ENCODE results near the gene KRTAP9-1.
"Not testable (repeated sequence)": the region's sequence is repeated elsewhere in the genome, so short reads cannot be mapped to it uniquely, and the experiment has no call there.

KRTAP9-1 gene, protein sequence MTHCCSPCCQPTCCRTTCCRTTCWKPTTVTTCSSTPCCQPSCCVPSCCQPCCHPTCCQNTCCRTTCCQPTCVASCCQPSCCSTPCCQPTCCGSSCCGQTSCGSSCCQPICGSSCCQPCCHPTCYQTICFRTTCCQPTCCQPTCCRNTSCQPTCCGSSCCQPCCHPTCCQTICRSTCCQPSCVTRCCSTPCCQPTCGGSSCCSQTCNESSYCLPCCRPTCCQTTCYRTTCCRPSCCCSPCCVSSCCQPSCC

DNA sequence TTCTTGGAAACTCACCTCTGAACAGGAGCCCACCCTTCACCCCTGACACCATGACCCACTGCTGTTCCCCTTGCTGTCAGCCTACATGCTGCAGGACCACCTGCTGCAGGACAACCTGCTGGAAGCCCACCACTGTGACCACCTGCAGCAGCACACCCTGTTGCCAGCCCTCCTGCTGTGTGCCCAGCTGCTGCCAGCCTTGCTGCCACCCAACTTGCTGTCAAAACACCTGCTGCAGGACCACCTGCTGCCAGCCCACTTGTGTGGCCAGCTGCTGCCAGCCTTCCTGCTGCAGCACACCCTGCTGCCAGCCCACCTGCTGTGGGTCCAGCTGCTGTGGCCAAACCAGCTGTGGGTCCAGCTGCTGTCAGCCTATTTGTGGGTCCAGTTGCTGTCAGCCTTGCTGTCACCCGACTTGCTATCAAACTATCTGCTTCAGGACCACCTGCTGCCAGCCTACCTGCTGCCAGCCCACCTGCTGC, at the start of gene KRTAP9-1:
TSS of gene KRTAP9-1 (plus strand) at position 51 of the 482 bp plus-strand sequence. CDS start at position 51, 0 bp downstream.
- DNase-seq = not testable (repeated sequence)

DNA sequence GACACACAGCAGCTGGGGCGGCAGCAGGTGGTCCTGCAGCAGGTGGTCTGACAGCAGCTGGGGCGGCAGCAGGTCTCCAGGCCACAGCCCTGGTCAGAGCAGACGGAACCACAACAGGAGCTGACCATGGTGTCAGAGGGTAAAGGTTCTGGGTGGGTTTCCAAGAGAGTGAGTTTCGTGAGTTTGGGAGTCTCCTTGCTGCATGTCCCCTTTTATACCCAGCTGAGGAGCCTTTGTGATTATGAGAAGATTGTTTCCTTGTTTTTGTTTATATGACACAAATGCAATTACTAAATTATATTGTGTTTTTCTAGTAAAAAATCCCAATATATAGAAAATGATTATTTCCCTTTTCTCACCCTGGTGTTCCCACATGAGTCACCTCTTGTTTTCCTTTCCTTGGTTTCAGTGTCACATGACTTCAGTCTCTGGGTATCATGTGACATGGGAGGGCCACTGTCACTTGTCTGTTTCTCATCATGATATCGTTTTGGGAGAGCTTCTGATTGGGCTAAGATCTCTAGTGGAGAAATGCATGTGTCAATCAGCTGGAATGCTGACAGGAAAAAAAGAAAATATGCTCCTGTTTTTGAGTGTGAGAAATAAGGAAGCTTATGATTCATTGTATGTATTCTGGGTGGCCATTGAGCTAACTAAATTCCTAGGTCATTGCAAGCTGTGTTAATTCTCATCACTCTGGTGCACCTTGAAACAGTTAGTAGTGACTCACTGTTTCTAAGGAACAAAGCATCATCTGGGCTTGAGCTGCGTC, 49.1 kb upstream of the KRTAP9-1 start, which contains the start of gene KRTAP4-6:
TSS of gene KRTAP4-6 (minus strand) at position 185 of the 772 bp plus-strand sequence. CDS start at position 128, 57 bp downstream.
- no peak for DNase-seq

DNA sequence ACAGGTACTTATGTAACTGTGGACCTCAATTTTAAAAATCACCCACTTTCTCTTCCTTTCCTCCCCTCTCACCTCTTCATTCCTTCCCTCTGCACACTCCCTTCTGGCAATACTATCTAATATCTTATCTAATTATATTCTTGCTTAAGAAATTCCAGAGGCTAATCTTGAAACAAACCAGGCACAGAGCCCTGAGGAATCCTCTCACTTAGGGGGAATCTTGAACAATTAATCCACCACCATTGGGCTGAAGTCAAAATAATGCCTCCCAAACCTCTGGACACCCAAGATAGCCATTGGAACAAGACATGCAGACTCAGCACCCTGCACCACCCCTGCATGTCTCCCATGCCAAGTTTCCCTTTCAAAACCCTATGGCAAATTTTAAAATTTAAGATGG, 48.3 kb upstream of the KRTAP9-1 start:
- no peak for DNase-seq

DNA sequence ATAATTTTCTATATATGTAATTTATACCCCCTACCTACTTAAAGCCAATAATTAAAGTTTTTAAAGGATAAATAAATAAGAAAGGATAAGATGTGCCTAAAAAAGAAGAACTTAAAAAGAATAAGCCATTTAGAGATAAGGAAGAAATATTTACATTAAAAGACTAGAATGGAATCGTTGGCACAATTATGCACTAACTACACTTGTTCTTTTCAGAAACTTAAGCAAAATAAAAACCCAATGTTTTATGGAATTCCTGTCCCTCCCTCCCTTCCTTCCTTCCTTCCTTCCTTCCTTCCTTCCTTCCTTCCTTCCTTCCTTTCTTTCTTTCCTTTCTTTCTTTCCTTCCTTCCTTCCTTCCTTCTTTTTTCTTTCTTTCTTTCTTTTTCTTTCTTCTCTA, 44.8 kb upstream of the KRTAP9-1 start:
- no peak for DNase-seq

DNA sequence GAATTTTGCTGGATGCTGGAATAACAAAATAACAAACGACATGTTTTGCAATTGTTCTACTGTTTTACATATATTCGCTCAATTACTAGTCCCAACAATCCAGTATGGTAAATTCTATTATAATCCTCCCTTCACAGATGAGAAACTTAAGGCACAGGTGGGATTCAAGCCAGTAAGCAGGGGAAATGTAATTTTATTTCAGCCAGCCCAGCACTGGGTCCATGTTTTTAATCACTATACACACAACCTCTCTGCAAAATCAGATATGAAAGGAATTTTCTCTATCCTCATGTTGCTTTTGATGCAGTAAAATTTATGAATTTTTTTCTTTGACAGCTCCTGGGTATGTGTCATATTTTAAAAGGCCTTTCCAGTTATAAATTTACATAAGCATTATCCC, 44.4 kb upstream of the KRTAP9-1 start:
- no peak for DNase-seq

DNA sequence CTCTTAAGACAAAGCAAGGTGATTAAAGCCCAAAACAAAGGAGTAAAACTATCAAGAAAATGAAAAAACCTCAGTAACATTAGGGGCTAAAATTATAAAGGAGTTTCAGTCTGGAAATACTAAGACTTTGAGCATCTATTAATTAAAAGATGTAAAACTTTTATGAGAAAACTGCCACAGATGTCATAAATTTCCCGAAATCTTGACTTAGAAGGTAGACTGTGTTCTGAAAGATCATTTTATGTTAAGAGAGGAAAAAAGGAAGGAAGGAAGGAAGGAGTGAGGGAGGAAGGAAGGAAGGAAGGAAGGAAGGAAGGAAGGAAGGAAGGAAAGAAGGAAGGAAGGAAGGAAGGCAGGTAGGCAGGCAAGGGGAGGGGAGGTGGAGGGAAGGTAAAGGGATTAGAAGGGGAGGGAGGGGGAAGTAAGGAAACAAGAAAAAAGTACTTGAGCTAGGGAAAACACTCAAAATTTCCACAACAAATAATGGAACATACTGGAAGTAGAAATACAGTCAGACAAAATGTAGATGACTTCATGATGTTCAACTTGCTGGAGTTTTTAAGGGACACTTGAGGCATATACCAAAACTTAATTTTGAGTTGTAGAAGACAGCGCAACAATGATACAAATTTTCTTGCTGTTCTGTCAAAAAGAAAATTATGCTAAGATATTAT, 42.0 kb upstream of the KRTAP9-1 start:
- DNase-seq = no peak

DNA sequence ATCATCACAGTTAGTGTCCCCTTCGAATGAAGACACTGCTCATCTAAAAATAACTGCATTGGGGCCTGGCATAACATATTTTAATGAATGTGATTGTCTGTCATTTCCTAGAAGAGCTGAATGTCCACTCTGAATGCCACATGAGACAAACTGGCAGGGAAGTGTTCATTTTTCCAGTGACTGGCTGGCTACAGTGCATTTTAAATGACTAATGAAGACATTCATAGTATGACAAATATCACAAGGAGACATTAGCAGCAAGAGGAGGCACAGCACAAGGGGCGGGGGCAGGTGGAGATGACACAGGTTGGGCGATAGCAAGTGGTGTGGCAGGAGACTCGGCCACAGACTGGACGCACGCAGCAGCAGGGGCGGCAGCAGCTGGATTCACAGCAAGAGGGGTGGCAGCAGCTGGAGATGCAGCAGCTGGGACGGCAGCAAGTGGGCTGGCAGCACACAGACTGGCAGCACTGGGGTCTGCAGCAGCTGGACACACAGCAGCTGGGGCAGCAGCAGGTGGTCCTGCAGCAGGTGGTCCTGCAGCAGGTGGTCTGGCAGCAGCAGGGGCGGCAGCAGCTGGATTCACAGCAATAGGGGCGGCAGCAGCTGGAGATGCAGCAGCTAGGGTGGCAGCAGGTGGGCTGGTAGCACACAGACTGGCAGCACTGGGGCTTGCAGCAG, 40.6 kb upstream of the KRTAP9-1 start:
- not testable (repeated sequence) for DNase-seq

DNA sequence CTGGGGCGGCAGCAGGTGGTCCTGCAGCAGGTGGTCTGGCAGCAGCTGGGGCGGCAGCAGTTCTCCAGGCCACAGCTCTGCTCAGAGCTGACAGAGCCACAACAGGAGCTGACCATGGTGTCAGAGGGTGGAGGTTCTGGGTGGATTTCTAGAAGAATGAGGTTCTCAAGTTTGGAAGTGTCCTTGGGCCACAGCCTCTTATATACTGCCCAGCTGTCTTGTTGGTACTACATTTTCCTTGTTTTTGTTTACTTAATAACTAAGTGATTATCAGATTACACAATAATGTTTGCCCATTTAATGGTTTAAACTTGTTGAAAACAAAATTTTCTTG, 40.1 kb upstream of the KRTAP9-1 start, which contains the start of gene KRTAP4-5:
TSS of gene KRTAP4-5 (minus strand) at position 174 of the 334 bp plus-strand sequence. CDS start at position 116, 58 bp downstream.
- DNase-seq = no peak

DNA sequence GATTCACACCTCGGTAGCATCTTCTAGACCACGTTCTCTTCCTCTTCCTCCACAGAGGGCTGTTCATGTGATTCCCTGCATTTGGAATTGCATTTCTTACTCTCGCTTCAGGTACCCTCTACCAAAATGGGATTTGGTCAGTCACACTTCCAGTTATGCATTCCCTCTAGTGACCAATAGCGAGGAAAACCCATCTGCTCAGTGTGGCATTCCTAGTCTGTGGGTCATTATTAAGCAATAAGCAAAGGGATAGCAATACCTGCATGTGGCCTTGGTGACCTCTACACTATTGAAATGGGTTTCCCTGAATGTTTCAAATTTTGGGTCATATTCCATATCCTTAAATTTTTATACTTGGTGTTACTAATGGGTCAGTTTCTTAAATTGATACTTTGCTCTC, 39.7 kb upstream of the KRTAP9-1 start:
- DNase-seq = no peak

DNA sequence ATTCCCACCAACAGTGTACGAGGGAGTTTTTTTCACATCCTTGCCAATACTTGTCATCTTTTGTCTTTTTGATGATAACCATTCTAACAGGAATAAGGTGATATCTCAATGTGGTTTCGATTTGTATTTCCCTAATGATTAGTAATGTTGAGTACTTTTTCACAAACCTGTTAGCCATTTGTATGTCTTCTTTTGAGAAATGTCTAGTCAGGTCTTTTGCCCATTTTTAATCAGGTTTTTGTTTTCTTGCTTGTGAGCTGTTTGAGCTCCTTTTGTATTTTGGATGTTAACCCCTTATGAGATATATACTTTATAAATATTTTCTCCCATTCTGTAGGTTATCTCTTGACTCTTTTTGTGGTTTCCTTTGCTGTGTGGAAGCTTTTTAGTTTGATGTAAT, 38.2 kb upstream of the KRTAP9-1 start:
- DNase-seq = no peak

DNA sequence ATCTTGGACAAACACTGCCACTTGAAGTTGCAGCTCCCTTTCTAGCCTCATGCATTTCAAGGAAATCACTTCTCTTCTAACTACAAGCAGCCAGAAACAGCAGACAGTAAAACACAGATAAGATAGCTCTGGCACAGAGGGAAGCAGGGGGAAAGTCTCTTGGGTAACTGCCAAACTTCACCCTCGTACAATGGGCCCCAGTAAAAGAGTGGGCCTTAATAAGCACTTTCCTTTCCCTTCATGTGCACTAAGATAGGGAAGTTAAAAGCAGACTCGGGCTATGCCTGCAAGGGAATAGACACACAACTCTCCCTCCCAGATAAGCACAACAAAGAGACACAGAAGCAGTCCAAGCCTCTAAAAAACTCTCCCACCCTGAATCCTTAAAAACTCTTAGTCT, 35.8 kb upstream of the KRTAP9-1 start:
- no peak for DNase-seq

DNA sequence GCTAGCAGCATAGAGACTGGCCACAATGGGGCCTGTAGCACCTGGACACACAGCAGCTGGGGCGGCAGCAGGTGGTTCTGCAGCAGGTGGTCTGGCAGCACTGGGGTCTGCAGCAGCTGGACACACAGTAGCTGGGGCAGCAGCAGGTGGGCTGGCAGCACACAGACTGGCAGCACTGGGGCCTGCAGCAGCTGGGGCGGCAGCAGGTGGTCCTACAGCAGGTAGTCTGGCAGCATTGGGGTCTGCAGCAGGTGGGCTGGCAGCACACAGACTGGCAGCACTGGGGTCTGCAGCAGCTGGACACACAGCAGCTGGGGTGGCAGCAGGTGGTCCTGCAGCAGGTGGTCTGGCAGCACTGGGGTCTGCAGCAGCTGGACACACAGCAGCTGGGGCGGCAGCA, 29.5 kb upstream of the KRTAP9-1 start:
- not testable (repeated sequence) for DNase-seq

DNA sequence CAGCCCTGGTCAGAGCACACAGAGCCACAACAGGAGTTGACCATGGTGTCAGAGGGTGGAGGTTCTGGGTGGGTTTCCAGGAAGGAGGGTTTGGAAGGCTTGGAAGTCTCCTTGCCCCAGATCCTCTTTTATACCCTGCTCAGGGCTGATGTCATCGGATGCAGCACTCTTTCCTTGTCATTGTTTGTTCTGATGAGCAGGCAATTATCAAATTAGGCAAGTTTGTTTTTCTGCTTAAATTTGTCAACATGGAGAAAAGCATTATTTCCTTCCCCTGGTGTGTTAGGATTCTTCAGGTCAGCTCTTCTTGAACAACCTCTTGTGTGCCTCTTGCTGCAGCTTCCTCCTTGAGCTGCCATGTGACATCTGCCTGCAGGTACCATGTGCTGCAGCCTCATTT, 29.0 kb upstream of the KRTAP9-1 start, which contains the start of gene KRTAP4-4:
TSS of gene KRTAP4-4 (minus strand) at position 101 of the 400 bp plus-strand sequence. CDS start at position 44, 57 bp downstream.
- no peak for DNase-seq

DNA sequence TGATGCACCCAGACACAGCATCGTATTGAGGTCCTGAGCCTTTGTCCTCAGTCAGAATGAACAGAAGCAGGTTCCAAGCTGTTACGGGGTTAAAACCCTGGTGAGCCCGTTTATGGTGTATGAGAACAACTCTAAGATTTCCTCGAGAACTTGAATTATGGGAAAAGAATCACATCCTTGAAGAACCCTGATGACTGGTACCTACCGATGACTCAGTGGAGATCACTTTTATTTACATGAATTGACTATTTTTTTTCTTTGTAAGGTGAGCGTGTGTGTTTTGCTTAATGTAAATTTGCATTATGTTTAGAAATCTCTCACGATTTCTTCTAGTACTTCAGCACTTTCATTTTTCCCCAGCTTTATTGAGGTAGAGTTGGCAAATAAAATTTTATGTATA, 25.9 kb upstream of the KRTAP9-1 start:
- no peak for DNase-seq

DNA sequence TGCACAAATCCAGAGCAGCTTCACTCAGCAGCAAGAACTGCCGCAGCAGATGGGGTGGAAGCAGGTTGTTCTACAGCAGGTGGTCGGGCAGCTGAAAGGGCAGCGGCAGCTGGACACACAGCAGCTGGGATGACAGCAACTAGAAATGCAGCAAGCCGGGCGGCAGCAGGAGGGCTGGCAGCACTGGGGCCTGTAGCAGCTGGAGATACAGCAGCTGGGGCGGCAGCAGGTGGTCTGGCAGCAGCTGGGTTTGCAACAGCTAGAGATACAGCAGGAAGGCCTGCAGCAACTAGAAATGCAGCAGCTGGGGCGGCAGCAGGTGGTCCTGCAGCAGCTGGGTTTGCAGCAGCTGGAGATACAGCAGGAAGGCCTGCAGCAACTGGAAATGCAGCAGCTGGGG, 22.1 kb upstream of the KRTAP9-1 start:
- no peak for DNase-seq

DNA sequence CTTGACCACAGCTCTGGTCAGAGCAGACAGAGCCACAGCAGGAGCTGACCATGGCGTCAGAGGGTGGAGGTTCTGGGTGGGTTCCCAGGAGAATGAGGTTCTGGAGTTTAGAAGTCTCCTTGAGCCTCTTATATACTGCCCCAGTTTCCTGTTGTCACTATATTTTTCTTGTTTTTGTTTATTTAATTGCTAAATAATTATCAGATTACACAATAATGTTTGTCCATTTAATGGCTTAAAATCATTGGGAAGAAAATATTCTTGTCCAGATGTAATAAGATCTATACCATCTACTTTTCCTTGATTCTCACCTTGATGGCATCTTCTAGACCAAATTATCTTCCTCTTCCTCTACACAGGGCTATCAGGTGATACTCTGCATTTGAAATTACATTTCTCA, 21.6 kb upstream of the KRTAP9-1 start, which contains the start of gene KRTAP4-3:
TSS of gene KRTAP4-3 (minus strand) at position 101 of the 400 bp plus-strand sequence. CDS start at position 52, 49 bp downstream.
- DNase-seq = no peak

DNA sequence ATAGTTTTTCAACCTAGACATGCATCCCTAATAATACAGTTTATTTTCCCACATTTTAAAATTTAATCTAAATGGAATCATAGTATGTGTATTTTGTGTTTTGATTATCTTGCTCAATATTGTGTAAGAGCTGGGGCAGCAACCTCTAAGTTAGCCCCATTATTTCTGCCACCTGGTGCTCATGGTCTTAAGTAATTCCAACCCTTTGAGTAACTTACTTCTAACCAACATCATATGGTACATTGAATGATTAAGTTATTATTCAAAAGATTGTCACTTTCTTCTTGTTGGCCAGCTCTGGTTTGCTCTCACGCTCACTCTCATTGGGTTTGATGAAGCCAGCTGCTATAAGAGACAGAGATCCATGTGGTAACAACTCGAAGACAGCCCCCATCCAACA, 17.8 kb upstream of the KRTAP9-1 start:
- no peak for DNase-seq

DNA sequence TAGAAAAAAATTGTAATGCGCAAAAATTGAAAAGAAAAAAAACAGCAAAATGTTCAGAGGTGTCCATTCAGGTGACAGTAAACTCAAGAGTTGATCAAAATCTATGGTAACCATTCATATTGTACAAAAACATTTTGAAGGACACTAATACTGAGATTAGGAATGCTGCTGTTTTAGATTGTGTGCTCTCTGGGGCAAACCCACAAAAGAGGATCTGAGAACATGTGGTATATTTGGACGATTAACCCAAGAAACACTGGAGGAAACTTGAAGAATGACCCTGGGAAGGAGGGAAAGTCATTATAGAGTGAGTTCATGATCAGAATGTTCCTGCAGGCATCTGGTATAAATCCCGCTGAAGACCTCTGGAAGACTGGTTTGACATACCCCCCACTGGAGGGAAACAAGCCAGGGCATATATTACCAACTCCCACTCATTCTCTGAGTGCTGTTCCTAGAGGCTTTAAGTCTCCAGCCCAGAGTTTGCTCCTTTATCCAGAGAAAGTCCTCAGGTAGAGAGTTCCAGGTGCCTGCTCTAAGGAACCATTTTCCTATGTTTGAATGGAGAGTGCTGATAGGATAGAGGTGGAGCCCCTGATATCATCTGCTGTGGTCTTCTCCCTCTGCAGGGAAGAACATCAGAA, 12.8 kb upstream of the KRTAP9-1 start:
- no peak for DNase-seq

DNA sequence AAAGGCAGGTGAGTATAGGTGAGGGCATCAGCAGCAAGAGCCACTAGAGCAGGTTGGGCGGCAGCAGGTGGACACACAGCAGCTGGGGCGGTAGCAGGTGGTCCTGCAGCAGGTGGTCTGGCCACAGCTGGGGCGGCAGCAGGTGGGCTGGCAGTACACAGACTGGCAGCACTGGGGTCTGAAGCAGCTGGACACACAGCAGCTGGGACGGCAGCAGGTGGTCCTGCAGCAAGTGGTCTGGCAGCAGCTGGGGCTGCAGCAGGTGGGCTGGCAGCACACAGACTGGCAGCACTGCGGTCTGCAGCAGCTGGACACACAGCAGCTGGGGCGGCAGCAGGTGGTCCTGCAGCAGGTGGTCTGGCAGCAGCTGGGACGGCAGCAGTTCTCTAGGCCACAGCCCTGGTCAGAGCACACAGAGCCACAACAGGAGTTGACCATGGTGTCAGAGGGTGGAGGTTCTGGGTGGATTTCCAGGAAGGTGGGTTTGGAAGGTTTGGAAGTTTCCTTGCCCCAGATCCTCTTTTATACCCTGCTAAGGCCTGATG, 11.9 kb upstream of the KRTAP9-1 start, which contains the start of gene KRTAP4-2:
TSS of gene KRTAP4-2 (minus strand) at position 495 of the 545 bp plus-strand sequence. CDS start at position 438, 57 bp downstream.
- no peak for DNase-seq

DNA sequence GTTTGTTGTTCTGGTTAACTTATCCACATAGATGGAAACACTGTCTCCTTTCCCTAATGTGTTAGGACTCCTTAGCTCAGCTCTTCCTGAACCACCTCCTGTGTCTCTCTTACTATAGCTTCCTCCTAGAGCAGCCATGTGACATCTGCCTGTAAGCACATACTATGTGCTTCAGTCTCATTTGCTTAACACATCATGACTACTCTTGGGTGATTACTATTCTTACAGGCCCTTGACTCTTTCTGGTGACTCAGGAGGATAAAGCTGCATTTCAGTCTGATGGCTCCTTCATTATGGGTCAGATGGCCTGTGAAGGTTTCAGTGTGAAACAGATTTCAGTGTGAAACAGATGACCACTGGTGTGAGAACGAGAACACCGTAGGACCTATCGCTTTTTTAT, 11.3 kb upstream of the KRTAP9-1 start:
- no peak for DNase-seq

DNA sequence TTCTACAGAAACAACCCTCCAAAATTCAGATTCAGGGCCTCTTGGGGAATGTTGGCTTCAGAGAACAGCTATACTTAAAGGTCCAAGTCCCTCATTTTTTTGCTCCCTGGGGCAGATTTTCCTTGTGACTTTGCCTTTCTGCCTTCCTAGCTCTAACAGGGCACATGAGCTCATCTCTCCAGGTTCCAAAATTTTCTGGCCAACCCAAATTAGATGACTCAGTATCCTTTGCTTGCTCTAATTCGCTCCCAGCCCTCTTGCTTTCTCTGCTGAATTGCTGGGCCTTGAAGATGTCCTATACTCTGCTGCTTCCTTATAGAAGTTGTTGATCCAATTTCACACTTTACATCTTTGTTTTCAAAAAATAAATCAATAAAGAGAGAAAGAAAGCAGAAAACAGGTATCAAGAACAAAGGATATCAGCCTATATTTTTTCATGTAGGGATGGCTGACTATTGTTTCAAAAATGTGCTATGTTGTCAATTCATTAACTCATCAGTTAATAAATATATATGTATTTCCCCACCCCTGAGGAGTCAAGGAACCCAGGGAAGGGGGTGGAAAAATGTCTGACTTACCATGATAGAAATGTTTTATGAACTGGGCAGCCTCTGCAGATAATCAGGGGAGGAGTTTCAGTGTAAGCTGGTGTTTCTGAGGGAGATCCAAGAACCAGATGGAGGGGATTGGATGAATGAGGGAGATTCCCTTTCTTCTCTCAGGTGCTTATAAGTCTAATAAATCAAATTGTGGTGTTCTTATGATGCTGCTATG, 10.7 kb upstream of the KRTAP9-1 start:
- DNase-seq = no peak
